Endothelial cell of umbilical vein (primary cell): Measurements from ENCODE around the gene GMCL1. TPM values are rescaled to one million over a fixed set of nuclear protein-coding genes. Genes with fewer than 3 reads are reported as not detected.

ENCODE experiments used
- BruUV-seq: library from RNA; stranded (reverse); fragments of 400-500 nt; replicated peaks from 2 replicates; lab custom pipeline; 2021; lab: Mats Ljungman, UMichigan
- CTCF ChIA-PET: fragments of 300-600, 350-600 bp; sonication (Branson Sonifier 250); formaldehyde crosslinking; loops from one replicate; lab custom pipeline; 2021; ENCODE audit warnings: antibody characterized with exemption, inconsistent platforms; lab: Charles Lee
- POLR2A ChIA-PET: fragments of 300-600, 350-600 bp; sonication (Branson Sonifier 250); formaldehyde crosslinking; loops from one replicate; lab custom pipeline; 2021; ENCODE audit warnings: antibody characterized with exemption, inconsistent platforms; lab: Charles Lee
- DNase-seq: peaks from one replicate; pipeline ENCODE4 v3.0.0-alpha.2; 2011; ENCODE audit warnings: low read depth, low spot score
- FAIRE-seq: peaks from 2 replicates; lab custom pipeline; 2011; peaks lifted over from hg19 to GRCh38; lab: Jason Lieb, UNC
- H2AFZ ChIP-seq: 2 replicates; pipeline ENCODE4 v1.6.0; 2012; ENCODE audit warnings: low read depth, low read length, control low read depth, inconsistent platforms
- H3K27ac ChIP-seq: 2 replicates; pipeline ENCODE4 v1.5.1; 2011; ENCODE audit warnings: low read depth, mild to moderate bottlenecking, control low read depth, low read length, moderate library complexity; ENCODE audit not compliant: insufficient read depth
- H3K27me3 ChIP-seq, 2 experiments: 2 replicates each; pipeline versions ENCODE4 v1.6.0 to v1.6.1; 2011; ENCODE audit warnings: low read length in 2 of 2, mixed read lengths in 1 of 2; ENCODE audit not compliant: control insufficient read depth in 2 of 2, insufficient read depth in 2 of 2
- H3K36me3 ChIP-seq, 2 experiments: 2 replicates in 1 of 2; 3 replicates in 1 of 2; pipeline ENCODE4 v1.5.1; 2011; ENCODE audit warnings: low read length in 2 of 2, mild to moderate bottlenecking in 1 of 2, moderate library complexity in 1 of 2; ENCODE audit not compliant: control insufficient read depth in 2 of 2, insufficient read depth in 2 of 2; ENCODE audit errors: extremely low read depth in 1 of 2
- H3K4me1 ChIP-seq: 3 replicates; pipeline ENCODE4 v1.5.1; 2011; ENCODE audit warnings: mild to moderate bottlenecking, low read length; ENCODE audit not compliant: control insufficient read depth, insufficient read depth; ENCODE audit errors: extremely low read depth
- H3K4me2 ChIP-seq: 2 replicates; pipeline ENCODE4 v1.6.1; 2011; ENCODE audit warnings: low read length, control low read depth, mixed read lengths; ENCODE audit not compliant: insufficient read depth
- H3K4me3 ChIP-seq, 3 experiments: fragments of 200-600 bp in 1 of 3; sonication (generic), shearing (Covaris generic) in 1 of 3; replicated peaks in 1 of 3; 2 replicates each; pipeline ENCODE4 v1.5.1; 2011 to 2016; ENCODE audit warnings: control low read depth in 3 of 3, low read length in 3 of 3, mild to moderate bottlenecking in 2 of 3, inconsistent platforms in 1 of 3, low read depth in 1 of 3, moderate library complexity in 1 of 3; ENCODE audit not compliant: insufficient read depth in 1 of 3
- H3K79me2 ChIP-seq: 2 replicates; pipeline ENCODE4 v1.6.0; 2012; ENCODE audit warnings: low read length, inconsistent platforms; ENCODE audit not compliant: control insufficient read depth, insufficient read depth
- H3K9ac ChIP-seq: replicated peaks from 2 replicates; pipeline ENCODE3; 2011; ENCODE audit warnings: low read length, control low read depth; ENCODE audit not compliant: insufficient read depth; ENCODE audit errors: extremely low read depth
- H3K9me1 ChIP-seq: replicated peaks from 3 replicates; pipeline ENCODE4 v1.6.0; 2011; ENCODE audit warnings: mild to moderate bottlenecking, low read length; ENCODE audit not compliant: control insufficient read depth, insufficient read depth; ENCODE audit errors: extremely low read depth
- H3K9me3 ChIP-seq: replicated peaks from 2 replicates; pipeline ENCODE4 v1.5.1; 2012; ENCODE audit warnings: low read length, inconsistent platforms; ENCODE audit not compliant: control insufficient read depth, insufficient read depth
- H4K20me1 ChIP-seq: replicated peaks from 2 replicates; pipeline ENCODE3; 2011; ENCODE audit warnings: mild to moderate bottlenecking, low read length; ENCODE audit not compliant: control insufficient read depth, insufficient read depth; ENCODE audit errors: extremely low read depth
- FOS ChIP-seq: IDR thresholded peaks from 2 replicates; pipeline ENCODE4 v1.6.1; 2011; ENCODE audit warnings: mild to moderate bottlenecking, low read length, moderate library complexity, borderline replicate concordance; ENCODE audit not compliant: insufficient read depth
- GATA2 ChIP-seq: IDR thresholded peaks from 2 replicates; pipeline ENCODE4 v1.7.0; 2011; ENCODE audit warnings: low read depth, mild to moderate bottlenecking, moderate library complexity, mixed read lengths, low read length; ENCODE audit not compliant: insufficient read length, insufficient read depth
- MYC ChIP-seq: IDR thresholded peaks from one replicate; pipeline ENCODE4 v1.6.1; 2011; ENCODE audit warnings: mild to moderate bottlenecking, low read depth, low read length
- POLR2A ChIP-seq: IDR thresholded peaks from 2 replicates; pipeline ENCODE4 v1.6.1; 2012; ENCODE audit warnings: low read depth, mild to moderate bottlenecking, control low read depth, low read length
- dilution Hi-C: fragments of 300-500 bp; cut with MboI; formaldehyde crosslinking; loops from one replicate; pipeline ENCODE4 v1.15.0; 2019; ENCODE audit warnings: low sequenced_read_pairs; ENCODE audit not compliant: extremely low pct_ligation_motif_present
- intact Hi-C: fragments of 100-400 bp; cut with micrococcal nuclease; formaldehyde crosslinking; loops from one replicate; pipeline ENCODE4 v1.10.0; 2022
- polyA plus RNA-seq, 4 experiments: library from polyadenylated mRNA; depleted of rRNA in 3 of 4; stranded (reverse) in 3 of 4; unstranded in 1 of 4; fragments of >200 nt; gene quantifications; 2 replicates each; pipeline versions ENCODE4 v1.2.1 to v1.2.3, GENCODE V29; 2011 to 2012; ENCODE audit warnings: missing spikeins in 1 of 4
- total RNA-seq: library from RNA; stranded (reverse); gene quantifications from 2 replicates; pipeline ENCODE4 v1.2.3, GENCODE V29; 2021
- TF ChIP-seq, protein P1 (sequence below): IDR thresholded peaks from 2 replicates; pipeline ENCODE4 v1.6.1; 2011; ENCODE audit not compliant: insufficient read depth, insufficient read length
- TF ChIP-seq, protein P2 (sequence below), 2 donors: IDR thresholded peaks; 1 replicate in 1 of 2; 2 replicates in 1 of 2; pipeline ENCODE4 v1.5.1; 2011; ENCODE audit warnings: low read length in 2 of 2, mild to moderate bottlenecking in 2 of 2, moderate library complexity in 2 of 2, control low read depth in 1 of 2, inconsistent platforms in 1 of 2, low read depth in 1 of 2; ENCODE audit not compliant: insufficient read depth in 1 of 2; ENCODE audit errors: extremely low read depth in 1 of 2

The GMCL1 gene
- total and polyA plus RNA-seq, 2 donors (not counting 3 experiments of a cell fraction or from before 2014, with no cell fraction given), result 4.2 to 14.6 TPM

GRCh38 chr2:69911985-69912563 lies 82.6 kb downstream of the GMCL1 start:
- Histone ChIP-seq H4K20me1 (no peaks in the 10 kb centered on the region), H3K27me3 (no peaks in the 10 kb centered on the region), H3K4me1 (peaks cover 17% of the 10 kb centered on the region), H3K9me1 (no peaks in the 10 kb centered on the region), H3K4me3 (no peak overlapping the region), H3K9me3 (no peaks in the 10 kb centered on the region), H2AFZ (no peak overlapping the region), H3K79me2 (peaks cover 13% of the 10 kb centered on the region), H3K36me3 (peaks cover 1 to 9% of the 10 kb centered on the region in 2 experiments), H3K9ac (no peak overlapping the region), H3K27ac (no peak overlapping the region), H3K4me2 (no peak overlapping the region)
- ChIA-PET CTCF (interaction anchor here (0.6 to 9.2 kb wide), 21 partner anchors 9 to 390 kb away, joined by 3 to 104 read pairs (median 5); partner anchors contain the start of genes FAM136A and SNRPG), POLR2A (interaction anchor here (1.0 kb wide), 1 partner anchor 231 kb away, joined by 3 read pairs; no protein-coding TSS in a partner anchor)
- dilution Hi-C loops, result no loop called here
- FAIRE-seq, result peak; percentile 76
- intact Hi-C loops, result loop anchor here (1.0 to 10.0 kb wide), 3 partner anchors 188 to 333 kb away; partner anchors contain the start of gene TIA1
- no TSS peak for BruUV-seq
- TF ChIP-seq, protein P1, sequence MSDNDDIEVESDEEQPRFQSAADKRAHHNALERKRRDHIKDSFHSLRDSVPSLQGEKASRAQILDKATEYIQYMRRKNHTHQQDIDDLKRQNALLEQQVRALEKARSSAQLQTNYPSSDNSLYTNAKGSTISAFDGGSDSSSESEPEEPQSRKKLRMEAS, result no peak
- TF ChIP-seq POLR2A, result no peak
- TF ChIP-seq, protein P2, sequence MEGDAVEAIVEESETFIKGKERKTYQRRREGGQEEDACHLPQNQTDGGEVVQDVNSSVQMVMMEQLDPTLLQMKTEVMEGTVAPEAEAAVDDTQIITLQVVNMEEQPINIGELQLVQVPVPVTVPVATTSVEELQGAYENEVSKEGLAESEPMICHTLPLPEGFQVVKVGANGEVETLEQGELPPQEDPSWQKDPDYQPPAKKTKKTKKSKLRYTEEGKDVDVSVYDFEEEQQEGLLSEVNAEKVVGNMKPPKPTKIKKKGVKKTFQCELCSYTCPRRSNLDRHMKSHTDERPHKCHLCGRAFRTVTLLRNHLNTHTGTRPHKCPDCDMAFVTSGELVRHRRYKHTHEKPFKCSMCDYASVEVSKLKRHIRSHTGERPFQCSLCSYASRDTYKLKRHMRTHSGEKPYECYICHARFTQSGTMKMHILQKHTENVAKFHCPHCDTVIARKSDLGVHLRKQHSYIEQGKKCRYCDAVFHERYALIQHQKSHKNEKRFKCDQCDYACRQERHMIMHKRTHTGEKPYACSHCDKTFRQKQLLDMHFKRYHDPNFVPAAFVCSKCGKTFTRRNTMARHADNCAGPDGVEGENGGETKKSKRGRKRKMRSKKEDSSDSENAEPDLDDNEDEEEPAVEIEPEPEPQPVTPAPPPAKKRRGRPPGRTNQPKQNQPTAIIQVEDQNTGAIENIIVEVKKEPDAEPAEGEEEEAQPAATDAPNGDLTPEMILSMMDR (IDR thresholded peaks at IDR 0.05; ENCODE audit: extremely low read depth in 1 of 2, insufficient read depth in 1 of 2, low read depth in 1 of 2, low read length in 2 of 2), result peak in 1 of 2 donors; percentile 18
- no peak for TF ChIP-seq GATA2
- TF ChIP-seq FOS, result no peak
- TF ChIP-seq MYC, result no peak
- peak; percentile 62 for DNase-seq
